ENCODE measurements around the gene ALKBH5. TPM values are rescaled to one million over a fixed set of nuclear protein-coding genes. Genes with fewer than 3 reads are reported as not detected.

Gene ALKBH5
- total and polyA plus RNA-seq, 10 of the 15 experiments (the other 5 are each of a cell fraction or from before 2014, with no cell fraction given): 13.7 to 99.9 (median 52.4) TPM

DNA sequence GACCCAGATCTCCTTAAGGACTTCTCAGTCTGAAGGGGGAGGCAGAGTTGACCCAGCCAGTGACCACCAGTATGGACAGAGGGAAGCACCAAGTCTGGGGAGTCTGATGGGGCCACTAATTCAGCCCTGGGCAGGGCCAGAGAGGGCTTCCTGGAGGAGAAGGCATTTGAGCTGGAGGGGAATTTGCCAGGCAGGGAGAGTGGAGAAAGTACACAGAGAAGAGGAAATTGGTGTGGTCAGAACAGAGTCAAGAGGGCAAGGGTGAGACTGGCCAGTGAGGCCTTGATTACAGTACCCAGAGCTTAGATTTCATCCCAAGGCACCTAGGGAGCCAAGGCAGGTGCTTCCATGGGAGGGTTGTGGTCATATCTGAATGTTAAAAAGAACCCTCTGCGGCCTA, 38.8 kb upstream of the ALKBH5 start:
- POLR2A ChIA-PET: interaction anchor here (0.6 to 1.2 kb wide), 3 partner anchors 16 to 382 kb away, joined by 3 to 6 read pairs (median 4); no protein-coding TSS in a partner anchor
- in situ Hi-C loops (cut with MboI): no loop called here
- ATAC-seq: no peak
- Histone ChIP-seq H3K36me3 (ENCODE audit: control insufficient read depth in 2 of 2, insufficient read depth in 2 of 2, low read length in 1 of 2) (no peaks in the 10 kb centered on the region), H2AFZ (ENCODE audit: control insufficient read depth, low read depth, low read length) (no peak overlapping the region), H3K4me3 (no peak overlapping the region), H3K4me2 (ENCODE audit: control insufficient read depth, insufficient read depth) (no peak overlapping the region), H3K9ac (ENCODE audit: control insufficient read depth, insufficient read depth, low read length) (no peak overlapping the region), H3K27ac (ENCODE audit: control insufficient read depth, insufficient read depth) (no peak overlapping the region), H3K9me3 (replicated peaks; ENCODE audit: control insufficient read depth, insufficient read depth, low read length) (no peaks in the 10 kb centered on the region), H3K79me2 (ENCODE audit: control insufficient read depth, insufficient read depth, low read length) (no peaks in the 10 kb centered on the region), H3K27me3 (replicated peaks in 1 of 2; ENCODE audit: control insufficient read depth in 2 of 2, insufficient read depth in 2 of 2, low read length in 1 of 2) (no peaks in the 10 kb centered on the region), H4K20me1 (ENCODE audit: control insufficient read depth, insufficient read depth) (no peaks in the 10 kb centered on the region), H3K4me1 (ENCODE audit: control insufficient read depth, insufficient read depth, low read length) (no peaks in the 10 kb centered on the region)
- intact Hi-C loops (cut with micrococcal nuclease; ENCODE audit: unreplicated experiment): no loop called here
- WGBS (ENCODE audit: insufficient coverage, insufficient replicate concordance, low lambda C conversion rate, missing lambda C conversion rate): 0% methylated on average over 1 of the region's 1 CpG
- TF ChIP-seq, protein P1, sequence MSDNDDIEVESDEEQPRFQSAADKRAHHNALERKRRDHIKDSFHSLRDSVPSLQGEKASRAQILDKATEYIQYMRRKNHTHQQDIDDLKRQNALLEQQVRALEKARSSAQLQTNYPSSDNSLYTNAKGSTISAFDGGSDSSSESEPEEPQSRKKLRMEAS (IDR thresholded peaks at IDR 0.05; ENCODE audit: low read depth, low read length): no peak
- no peak for TF ChIP-seq ETV6 (conservative IDR thresholded peaks at IDR 0.05 in 1 of 2, IDR thresholded peaks at IDR 0.05 in 1 of 2; ENCODE audit: borderline replicate concordance in 1 of 2, low read depth in 1 of 2)
- no peak for TF ChIP-seq RB1 (IDR thresholded peaks at IDR 0.05; ENCODE audit: borderline replicate concordance)
- no peak for TF ChIP-seq ZZZ3 (IDR thresholded peaks at IDR 0.05; ENCODE audit: control insufficient read depth, insufficient read length, low read depth)
- TF ChIP-seq, protein P2, sequence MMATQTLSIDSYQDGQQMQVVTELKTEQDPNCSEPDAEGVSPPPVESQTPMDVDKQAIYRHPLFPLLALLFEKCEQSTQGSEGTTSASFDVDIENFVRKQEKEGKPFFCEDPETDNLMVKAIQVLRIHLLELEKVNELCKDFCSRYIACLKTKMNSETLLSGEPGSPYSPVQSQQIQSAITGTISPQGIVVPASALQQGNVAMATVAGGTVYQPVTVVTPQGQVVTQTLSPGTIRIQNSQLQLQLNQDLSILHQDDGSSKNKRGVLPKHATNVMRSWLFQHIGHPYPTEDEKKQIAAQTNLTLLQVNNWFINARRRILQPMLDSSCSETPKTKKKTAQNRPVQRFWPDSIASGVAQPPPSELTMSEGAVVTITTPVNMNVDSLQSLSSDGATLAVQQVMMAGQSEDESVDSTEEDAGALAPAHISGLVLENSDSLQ (IDR thresholded peaks at IDR 0.05): no peak
- no peak for TF ChIP-seq JUND (IDR thresholded peaks at IDR 0.05; ENCODE audit: low read depth, low read length)
- no peak for TF ChIP-seq MTA2 (IDR thresholded peaks at IDR 0.05; ENCODE audit: low read depth)
- TF ChIP-seq POLR2AphosphoS5 (IDR thresholded peaks at IDR 0.05; ENCODE audit: low read length): no peak
- CTCF ChIA-PET: interaction anchor here (0.9 to 2.1 kb wide), 4 partner anchors 11 to 72 kb away, joined by 3 to 5 read pairs (median 4); partner anchors contain the start of gene ALKBH5
- FAIRE-seq: no peak
- RAD21 ChIA-PET (ENCODE audit: unreplicated experiment): interaction anchor here (0.7 to 2.7 kb wide), 3 partner anchors 9 to 38 kb away, joined by 3 to 10 read pairs (median 3); partner anchors contain the start of gene ALKBH5
- BruUV-seq (replicated peaks): no TSS peak
- SMC1A ChIA-PET (ENCODE audit: uncharacterized antibody, unreplicated experiment): no interaction called here
- no peak for DNase-seq (ENCODE audit: low read depth, low spot score)

Data from GM12878 (cell line).